ENCODE measurements around the gene ESRRA.

Gene ESRRA

GRCh38 chr11:64292460-64293254 is 12.7 kb upstream of the ESRRA start:
- H3K27ac ChIP-seq (ENCODE audit: low read depth in 2 of 2, low read length in 2 of 2), result no peak overlapping the region
- peaks cover 53 to 58% of the 10 kb centered on the region in 2 donors for H3K27me3 ChIP-seq (ENCODE audit: control insufficient read depth in 2 of 2, insufficient read depth in 2 of 2, low read length in 2 of 2)
- H3K4me3 ChIP-seq (ENCODE audit: low read length in 2 of 2), result peak overlapping the region; percentile 20
- H3K4me1 ChIP-seq (ENCODE audit: control insufficient read depth in 2 of 2, insufficient read depth in 2 of 2, low read length in 2 of 2), result peaks cover 4 to 9% of the 10 kb centered on the region in 2 donors
- no peak overlapping the region for H3K9ac ChIP-seq (ENCODE audit: low read depth in 1 of 2, low read length in 2 of 2)
- H3K9me3 ChIP-seq (ENCODE audit: control insufficient read depth in 2 of 2, low read length in 2 of 2), result no peaks in the 10 kb centered on the region
- no peaks in the 10 kb centered on the region for H3K36me3 ChIP-seq (ENCODE audit: control insufficient read depth in 2 of 2, insufficient read depth in 2 of 2, low read length in 2 of 2)

- Histone ChIP-seq H3K9ac (ENCODE audit: low read depth in 1 of 2, low read length in 2 of 2) (no peak overlapping the region), H3K4me1 (ENCODE audit: control insufficient read depth in 2 of 2, insufficient read depth in 2 of 2, low read length in 2 of 2) (peaks cover 6 to 16% of the 10 kb centered on the region in 2 donors), H3K27me3 (ENCODE audit: control insufficient read depth in 2 of 2, insufficient read depth in 2 of 2, low read length in 2 of 2) (peaks cover 64 to 79% of the 10 kb centered on the region in 2 donors), H3K9me3 (ENCODE audit: control insufficient read depth in 2 of 2, low read length in 2 of 2) (no peaks in the 10 kb centered on the region), H3K36me3 (ENCODE audit: control insufficient read depth in 2 of 2, insufficient read depth in 2 of 2, low read length in 2 of 2) (no peaks in the 10 kb centered on the region), H3K27ac (ENCODE audit: low read depth in 2 of 2, low read length in 2 of 2) (no peak overlapping the region), H3K4me3 (ENCODE audit: low read length in 2 of 2) (no peak overlapping the region)
Observed at GRCh38 chr11:64294774-64295173, 10.6 kb upstream of the ESRRA start.

- Histone ChIP-seq H3K4me1 (ENCODE audit: control insufficient read depth in 2 of 2, insufficient read depth in 2 of 2, low read length in 2 of 2) (peaks cover 16 to 25% of the 10 kb centered on the region in 2 donors), H3K27me3 (ENCODE audit: control insufficient read depth in 2 of 2, insufficient read depth in 2 of 2, low read length in 2 of 2) (peaks cover 62 to 81% of the 10 kb centered on the region in 2 donors)
Observed at GRCh38 chr11:64295760-64296159, 9.6 kb upstream of the ESRRA start.

GRCh38 chr11:64296236-64296635 is 9.1 kb upstream of the ESRRA start:
- Histone ChIP-seq H3K4me3 (ENCODE audit: low read length in 2 of 2) (no peak overlapping the region), H3K9ac (ENCODE audit: low read depth in 1 of 2, low read length in 2 of 2) (no peak overlapping the region), H3K27me3 (ENCODE audit: control insufficient read depth in 2 of 2, insufficient read depth in 2 of 2, low read length in 2 of 2) (peaks cover 59 to 76% of the 10 kb centered on the region in 2 donors), H3K9me3 (ENCODE audit: control insufficient read depth in 2 of 2, low read length in 2 of 2) (no peaks in the 10 kb centered on the region), H3K27ac (ENCODE audit: low read depth in 2 of 2, low read length in 2 of 2) (no peak overlapping the region), H3K4me1 (ENCODE audit: control insufficient read depth in 2 of 2, insufficient read depth in 2 of 2, low read length in 2 of 2) (peaks cover 17 to 27% of the 10 kb centered on the region in 2 donors), H3K36me3 (ENCODE audit: control insufficient read depth in 2 of 2, insufficient read depth in 2 of 2, low read length in 2 of 2) (no peaks in the 10 kb centered on the region)

More at GRCh38 chr11:64295760-64296159, 9.6 kb upstream of the ESRRA start:
- Histone ChIP-seq H3K9me3 (ENCODE audit: control insufficient read depth in 2 of 2, low read length in 2 of 2) (no peaks in the 10 kb centered on the region), H3K27ac (ENCODE audit: low read depth in 2 of 2, low read length in 2 of 2) (no peak overlapping the region), H3K36me3 (ENCODE audit: control insufficient read depth in 2 of 2, insufficient read depth in 2 of 2, low read length in 2 of 2) (no peaks in the 10 kb centered on the region), H3K4me3 (ENCODE audit: low read length in 2 of 2) (no peak overlapping the region), H3K9ac (ENCODE audit: low read depth in 1 of 2, low read length in 2 of 2) (no peak overlapping the region)

- H3K27me3 ChIP-seq (ENCODE audit: control insufficient read depth in 2 of 2, insufficient read depth in 2 of 2, low read length in 2 of 2), result peaks cover 57 to 71% of the 10 kb centered on the region in 2 donors
- no peak overlapping the region for H3K4me3 ChIP-seq (ENCODE audit: low read length in 2 of 2)
- H3K27ac ChIP-seq (ENCODE audit: low read depth in 2 of 2, low read length in 2 of 2), result no peak overlapping the region
- no peak overlapping the region for H3K9ac ChIP-seq (ENCODE audit: low read depth in 1 of 2, low read length in 2 of 2)
- H3K9me3 ChIP-seq (ENCODE audit: control insufficient read depth in 2 of 2, low read length in 2 of 2), result no peaks in the 10 kb centered on the region
- peaks cover 17 to 23% of the 10 kb centered on the region in 2 donors for H3K4me1 ChIP-seq (ENCODE audit: control insufficient read depth in 2 of 2, insufficient read depth in 2 of 2, low read length in 2 of 2)
- H3K36me3 ChIP-seq (ENCODE audit: control insufficient read depth in 2 of 2, insufficient read depth in 2 of 2, low read length in 2 of 2), result no peaks in the 10 kb centered on the region
Observed at GRCh38 chr11:64296830-64297698, 8.3 kb upstream of the ESRRA start.

GRCh38 chr11:64297699-64298358 is 7.5 kb upstream of the ESRRA start:
- Histone ChIP-seq H3K27me3 (ENCODE audit: control insufficient read depth in 2 of 2, insufficient read depth in 2 of 2, low read length in 2 of 2) (peaks cover 52 to 65% of the 10 kb centered on the region in 2 donors), H3K9me3 (ENCODE audit: control insufficient read depth in 2 of 2, low read length in 2 of 2) (no peaks in the 10 kb centered on the region), H3K4me1 (ENCODE audit: control insufficient read depth in 2 of 2, insufficient read depth in 2 of 2, low read length in 2 of 2) (peaks cover 13 to 19% of the 10 kb centered on the region in 2 donors), H3K27ac (ENCODE audit: low read depth in 2 of 2, low read length in 2 of 2) (no peak overlapping the region), H3K9ac (ENCODE audit: low read depth in 1 of 2, low read length in 2 of 2) (no peak overlapping the region), H3K4me3 (ENCODE audit: low read length in 2 of 2) (no peak overlapping the region), H3K36me3 (ENCODE audit: control insufficient read depth in 2 of 2, insufficient read depth in 2 of 2, low read length in 2 of 2) (no peaks in the 10 kb centered on the region)

GRCh38 chr11:64298966-64299846 is 6.1 kb upstream of the ESRRA start:
- Histone ChIP-seq H3K9ac (ENCODE audit: low read depth in 1 of 2, low read length in 2 of 2) (peak overlapping the region in 1 of 2 donors; percentile 33), H3K27me3 (ENCODE audit: control insufficient read depth in 2 of 2, insufficient read depth in 2 of 2, low read length in 2 of 2) (peaks cover 43 to 56% of the 10 kb centered on the region in 2 donors), H3K9me3 (ENCODE audit: control insufficient read depth in 2 of 2, low read length in 2 of 2) (no peaks in the 10 kb centered on the region), H3K4me3 (ENCODE audit: low read length in 2 of 2) (peak overlapping the region; percentile 20 to 35), H3K4me1 (ENCODE audit: control insufficient read depth in 2 of 2, insufficient read depth in 2 of 2, low read length in 2 of 2) (peaks cover 19 to 24% of the 10 kb centered on the region in 2 donors), H3K36me3 (ENCODE audit: control insufficient read depth in 2 of 2, insufficient read depth in 2 of 2, low read length in 2 of 2) (no peaks in the 10 kb centered on the region), H3K27ac (ENCODE audit: low read depth in 2 of 2, low read length in 2 of 2) (no peak overlapping the region)

- Histone ChIP-seq H3K27ac (ENCODE audit: low read depth in 2 of 2, low read length in 2 of 2) (no peak within 1 kb of the TSS), H3K4me3 (ENCODE audit: low read length in 2 of 2) (peak within 1 kb of the TSS; percentile 35 to 63), H3K27me3 (ENCODE audit: control insufficient read depth in 2 of 2, insufficient read depth in 2 of 2, low read length in 2 of 2) (peaks cover 41 to 53% of the 10 kb centered on the region in 2 donors), H3K9ac (ENCODE audit: low read depth in 1 of 2, low read length in 2 of 2) (peak within 1 kb of the TSS in 1 of 2 donors; percentile 33), H3K9me3 (ENCODE audit: control insufficient read depth in 2 of 2, low read length in 2 of 2) (no peaks in the 10 kb centered on the region), H3K36me3 (ENCODE audit: control insufficient read depth in 2 of 2, insufficient read depth in 2 of 2, low read length in 2 of 2) (no peaks in the 10 kb centered on the region), H3K4me1 (ENCODE audit: control insufficient read depth in 2 of 2, insufficient read depth in 2 of 2, low read length in 2 of 2) (peaks cover 20 to 28% of the 10 kb centered on the region in 2 donors)
Observed at GRCh38 chr11:64299847-64300648, 5.3 kb upstream of the ESRRA start, which contains the start of gene CATSPERZ. CATSPERZ (plus strand) TSS chr11:64300358; CDS start chr11:64300411, 53 bp downstream.
